GM12864 (cell line): ENCODE measurements around the gene RWDD1.
A peak's percentile ranks its signal among the peaks of the same experiment; 100 is the strongest.

ENCODE experiments used
- DNase-seq: peaks from one replicate; pipeline ENCODE4 v3.0.0-alpha.2; 2011; ENCODE audit warnings: low read depth
- H3K4me3 ChIP-seq: 2 replicates; pipeline ENCODE4 v1.5.1; 2011; ENCODE audit warnings: mild to moderate bottlenecking, low read depth, low read length, control low read depth
- TF ChIP-seq, protein P1 (sequence below): IDR thresholded peaks from 2 replicates; pipeline ENCODE4 v1.5.1; 2011; ENCODE audit warnings: low read depth, mild to moderate bottlenecking, moderate library complexity, low read length, control low read depth, inconsistent platforms; ENCODE audit errors: missing control alignments

RWDD1 gene

DNA sequence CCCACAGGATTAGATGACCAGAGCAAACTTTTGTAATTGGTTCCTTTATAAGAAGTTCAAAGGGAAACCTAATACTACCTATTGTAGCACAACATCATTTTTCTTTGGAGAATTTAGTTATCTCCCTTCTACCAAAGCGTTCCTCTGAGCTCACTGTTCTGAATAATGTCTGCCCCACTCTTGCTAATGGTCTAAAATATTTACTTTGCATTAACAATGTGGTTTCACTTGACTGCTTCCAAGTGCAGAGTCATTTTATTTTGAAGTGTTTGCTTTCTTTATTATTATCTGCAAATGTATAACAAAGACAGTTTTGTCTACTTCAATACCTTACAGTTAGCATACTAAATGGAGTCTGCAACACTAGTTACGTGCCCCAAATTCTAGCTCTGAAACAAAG, 40.9 kb upstream of the RWDD1 start:
- TF ChIP-seq, protein P1, sequence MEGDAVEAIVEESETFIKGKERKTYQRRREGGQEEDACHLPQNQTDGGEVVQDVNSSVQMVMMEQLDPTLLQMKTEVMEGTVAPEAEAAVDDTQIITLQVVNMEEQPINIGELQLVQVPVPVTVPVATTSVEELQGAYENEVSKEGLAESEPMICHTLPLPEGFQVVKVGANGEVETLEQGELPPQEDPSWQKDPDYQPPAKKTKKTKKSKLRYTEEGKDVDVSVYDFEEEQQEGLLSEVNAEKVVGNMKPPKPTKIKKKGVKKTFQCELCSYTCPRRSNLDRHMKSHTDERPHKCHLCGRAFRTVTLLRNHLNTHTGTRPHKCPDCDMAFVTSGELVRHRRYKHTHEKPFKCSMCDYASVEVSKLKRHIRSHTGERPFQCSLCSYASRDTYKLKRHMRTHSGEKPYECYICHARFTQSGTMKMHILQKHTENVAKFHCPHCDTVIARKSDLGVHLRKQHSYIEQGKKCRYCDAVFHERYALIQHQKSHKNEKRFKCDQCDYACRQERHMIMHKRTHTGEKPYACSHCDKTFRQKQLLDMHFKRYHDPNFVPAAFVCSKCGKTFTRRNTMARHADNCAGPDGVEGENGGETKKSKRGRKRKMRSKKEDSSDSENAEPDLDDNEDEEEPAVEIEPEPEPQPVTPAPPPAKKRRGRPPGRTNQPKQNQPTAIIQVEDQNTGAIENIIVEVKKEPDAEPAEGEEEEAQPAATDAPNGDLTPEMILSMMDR, result no peak
- DNase-seq, result no peak
- no peak overlapping the region for H3K4me3 ChIP-seq

GRCh38 chr6:116531675-116532570, 39.4 kb upstream of the RWDD1 start:
- DNase-seq, result peak; percentile 44
- H3K4me3 ChIP-seq, result no peak overlapping the region
- TF ChIP-seq, protein P1, result peak; percentile 76

DNA sequence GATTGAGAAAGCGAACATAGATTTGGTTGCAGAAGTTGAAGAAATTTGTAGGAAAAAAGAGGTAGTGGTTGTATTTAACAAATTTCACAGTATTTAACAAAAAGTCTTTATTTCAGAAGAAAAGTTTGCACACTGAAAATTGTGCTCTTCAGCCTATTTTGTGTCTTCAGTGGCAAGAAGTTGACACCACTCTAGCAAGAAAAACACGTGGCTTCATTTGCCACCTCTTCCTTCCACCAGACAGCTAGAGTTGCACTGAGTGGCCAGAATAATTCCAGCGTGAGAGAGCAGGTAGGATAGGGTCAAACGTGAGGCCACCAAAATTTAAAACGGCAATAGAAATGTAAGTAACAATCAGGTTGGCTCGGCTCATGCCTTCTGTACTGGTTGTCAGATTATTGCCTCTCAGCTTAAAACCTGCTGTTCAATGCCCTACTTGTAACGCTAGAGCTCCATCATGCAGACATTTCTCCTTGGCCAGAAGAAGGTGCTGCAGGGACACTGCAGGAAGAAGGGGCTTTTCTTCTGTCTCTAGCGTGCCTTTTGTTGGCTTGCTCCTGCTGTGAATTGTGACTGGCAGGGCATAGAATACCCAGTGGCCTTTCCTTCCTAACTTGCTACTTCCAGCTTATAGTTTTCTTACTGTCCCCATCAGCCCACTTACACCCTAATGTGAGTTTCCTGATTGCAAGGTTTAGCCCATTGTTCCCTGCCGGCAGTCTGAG, 37.9 kb upstream of the RWDD1 start:
- no peak for DNase-seq
- TF ChIP-seq, protein P1, result no peak
- H3K4me3 ChIP-seq, result no peak overlapping the region

GRCh38 chr6:116535109-116535508, 36.2 kb upstream of the RWDD1 start:
- TF ChIP-seq, protein P1, result no peak
- no peak for DNase-seq
- no peak overlapping the region for H3K4me3 ChIP-seq

GRCh38 chr6:116536216-116536621, 35.1 kb upstream of the RWDD1 start:
- TF ChIP-seq, protein P1, result peak; percentile 53
- H3K4me3 ChIP-seq, result no peak overlapping the region
- peak; percentile 22 for DNase-seq

GRCh38 chr6:116542426-116542825, 28.9 kb upstream of the RWDD1 start:
- TF ChIP-seq, protein P1, result no peak
- no peak for DNase-seq
- H3K4me3 ChIP-seq, result no peak overlapping the region

- DNase-seq, result no peak
- H3K4me3 ChIP-seq, result no peak overlapping the region
- TF ChIP-seq, protein P1, result no peak
Observed at GRCh38 chr6:116543149-116543548, 28.2 kb upstream of the RWDD1 start.
